HEK293 (cell line): ENCODE results near the gene RPL29.

Experiments used
- CTCF ChIA-PET: fragments of 350-600 bp; formaldehyde crosslinking; extraction: SDS; loops from one replicate; lab custom pipeline; 2021; ENCODE audit warnings: antibody characterized with exemption; lab: Yijun Ruan, JAX
- POLR2A ChIA-PET: fragments of 300-600 bp; formaldehyde crosslinking; extraction: SDS; loops from one replicate; lab custom pipeline; 2020; ENCODE audit warnings: antibody characterized with exemption, inconsistent platforms; lab: Yijun Ruan, JAX
- H3K27ac ChIP-seq: fragments of 200-500 bp; sonication (Bioruptor generic); 2 replicates; pipeline ENCODE4 v1.5.1; 2014; ENCODE audit warnings: low read depth, low read length, control low read depth, inconsistent platforms; ENCODE audit errors: extremely low read depth
- H3K36me3 ChIP-seq, 2 experiments: fragments of 200-500 bp in 1 of 2; sonication (Bioruptor generic) in 1 of 2; 1 replicate in 1 of 2; 2 replicates in 1 of 2; pipeline ENCODE4 v1.5.1; 2014 to 2017; ENCODE audit warnings: inconsistent platforms in 2 of 2, low read length in 2 of 2; ENCODE audit not compliant: control insufficient read depth in 2 of 2, insufficient read depth in 1 of 2
- H3K4me1 ChIP-seq: fragments of 200-500 bp; sonication (Bioruptor generic); 2 replicates; pipeline ENCODE4 v1.5.1; 2014; ENCODE audit warnings: mild to moderate bottlenecking, low read length, inconsistent platforms; ENCODE audit not compliant: control insufficient read depth, insufficient read depth
- H3K4me3 ChIP-seq: 2 replicates; pipeline ENCODE4 v1.5.1; 2011; ENCODE audit warnings: low read depth, mild to moderate bottlenecking, control low read depth, low read length, moderate library complexity
- H3K9me3 ChIP-seq: fragments of 200-500 bp; sonication (Bioruptor generic); 2 replicates; pipeline ENCODE4 v1.5.1; 2014; ENCODE audit warnings: low read depth, low read length, inconsistent platforms; ENCODE audit not compliant: control insufficient read depth, insufficient read depth
- GFI1B ChIP-seq: fragments of 450-650 bp; formaldehyde crosslinking; IDR thresholded peaks from 2 replicates; pipeline ENCODE4 v1.5.1; 2016; ENCODE audit warnings: missing biosample characterization, missing genetic modification characterization
- GLIS1 ChIP-seq: fragments of 450-650 bp; formaldehyde crosslinking; IDR thresholded peaks from 2 replicates; pipeline ENCODE4 v1.5.1; 2016; ENCODE audit warnings: missing biosample characterization, missing genetic modification characterization
- KLF7 ChIP-seq: fragments of 450-650 bp; formaldehyde crosslinking; IDR thresholded peaks from 2 replicates; pipeline ENCODE4 v1.5.1; 2016; ENCODE audit warnings: missing biosample characterization, missing genetic modification characterization, borderline replicate concordance
- PRDM10 ChIP-seq: fragments of 450-650 bp; formaldehyde crosslinking; IDR thresholded peaks from 2 replicates; pipeline ENCODE4 v1.5.1; 2016; ENCODE audit warnings: missing biosample characterization, missing genetic modification characterization
- TRIM28 ChIP-seq: IDR thresholded peaks from 2 replicates; pipeline ENCODE4 v1.6.1; 2011; ENCODE audit warnings: low read length, control low read depth, borderline replicate concordance
- ZBTB48 ChIP-seq: fragments of 450-650 bp; formaldehyde crosslinking; IDR thresholded peaks from 2 replicates; pipeline ENCODE4 v1.5.1; 2016; ENCODE audit warnings: missing biosample characterization, missing genetic modification characterization
- ZBTB8A ChIP-seq: fragments of 450-650 bp; formaldehyde crosslinking; IDR thresholded peaks from 2 replicates; pipeline ENCODE4 v1.5.1; 2016; ENCODE audit warnings: missing biosample characterization, missing genetic modification characterization
- ZIC2 ChIP-seq: fragments of 450-650 bp; formaldehyde crosslinking; IDR thresholded peaks from 2 replicates; pipeline ENCODE4 v1.5.1; 2016; ENCODE audit warnings: missing biosample characterization, missing genetic modification characterization
- ZNF132 ChIP-seq: fragments of 450-650 bp; formaldehyde crosslinking; IDR thresholded peaks from 2 replicates; pipeline ENCODE4 v1.5.1; 2017; ENCODE audit warnings: missing biosample characterization, missing genetic modification characterization, borderline replicate concordance
- ZNF16 ChIP-seq: fragments of 450-650 bp; formaldehyde crosslinking; IDR thresholded peaks from 2 replicates; pipeline ENCODE4 v1.5.1; 2016; ENCODE audit warnings: low read depth, missing biosample characterization, missing genetic modification characterization
- ZNF169 ChIP-seq: fragments of 450-650 bp; formaldehyde crosslinking; IDR thresholded peaks from 2 replicates; pipeline ENCODE4 v1.5.1; 2016; ENCODE audit warnings: missing biosample characterization, missing genetic modification characterization
- ZNF175 ChIP-seq: fragments of 450-650 bp; formaldehyde crosslinking; IDR thresholded peaks from 2 replicates; pipeline ENCODE4 v1.5.1; 2016; ENCODE audit warnings: missing biosample characterization, missing genetic modification characterization
- ZNF211 ChIP-seq: fragments of 450-650 bp; formaldehyde crosslinking; IDR thresholded peaks from 2 replicates; pipeline ENCODE4 v1.5.1; 2016; ENCODE audit warnings: low read depth, missing biosample characterization, missing genetic modification characterization
- ZNF221 ChIP-seq: fragments of 450-650 bp; formaldehyde crosslinking; IDR thresholded peaks from 2 replicates; pipeline ENCODE4 v1.5.1; 2017; ENCODE audit warnings: missing biosample characterization, missing genetic modification characterization, borderline replicate concordance
- ZNF248 ChIP-seq: fragments of 450-650 bp; formaldehyde crosslinking; IDR thresholded peaks from 2 replicates; pipeline ENCODE4 v1.5.1; 2017; ENCODE audit warnings: missing biosample characterization, missing genetic modification characterization
- ZNF398 ChIP-seq: fragments of 450-650 bp; formaldehyde crosslinking; IDR thresholded peaks from 2 replicates; pipeline ENCODE4 v1.5.1; 2017; ENCODE audit warnings: missing biosample characterization, missing genetic modification characterization
- ZNF501 ChIP-seq: fragments of 450-650 bp; formaldehyde crosslinking; IDR thresholded peaks from 2 replicates; pipeline ENCODE4 v1.5.1; 2016; ENCODE audit warnings: missing biosample characterization, missing genetic modification characterization
- ZNF514 ChIP-seq: fragments of 450-650 bp; formaldehyde crosslinking; IDR thresholded peaks from 2 replicates; pipeline ENCODE4 v1.5.1; 2016; ENCODE audit warnings: missing biosample characterization, missing genetic modification characterization
- ZNF529 ChIP-seq: fragments of 450-650 bp; formaldehyde crosslinking; IDR thresholded peaks from 2 replicates; pipeline ENCODE4 v1.5.1; 2017; ENCODE audit warnings: missing genetic modification characterization, missing biosample characterization; ENCODE audit not compliant: insufficient replicate concordance
- ZNF549 ChIP-seq: fragments of 450-650 bp; IDR thresholded peaks from 2 replicates; pipeline ENCODE4 v1.5.1; 2018; ENCODE audit warnings: missing biosample characterization, missing genetic modification characterization, mild to moderate bottlenecking, inconsistent platforms, moderate library complexity
- ZNF580 ChIP-seq: fragments of 450-650 bp; formaldehyde crosslinking; IDR thresholded peaks from 2 replicates; pipeline ENCODE4 v1.5.1; 2016; ENCODE audit warnings: missing biosample characterization, missing genetic modification characterization
- ZNF596 ChIP-seq: fragments of 450-650 bp; IDR thresholded peaks from 2 replicates; pipeline ENCODE4 v1.5.0; 2018; ENCODE audit warnings: missing biosample characterization, mild to moderate bottlenecking, missing genetic modification characterization, moderate library complexity
- ZNF639 ChIP-seq: fragments of 450-650 bp; formaldehyde crosslinking; IDR thresholded peaks from 2 replicates; pipeline ENCODE4 v1.5.1; 2016; ENCODE audit warnings: missing biosample characterization, missing genetic modification characterization
- ZNF843 ChIP-seq: fragments of 450-650 bp; formaldehyde crosslinking; IDR thresholded peaks from 2 replicates; pipeline ENCODE4 v1.5.1; 2016; ENCODE audit warnings: missing biosample characterization, missing genetic modification characterization
- TF ChIP-seq, protein P1 (sequence below): fragments of 450-650 bp; formaldehyde crosslinking; IDR thresholded peaks from 2 replicates; pipeline ENCODE4 v1.5.1; 2016; ENCODE audit warnings: missing biosample characterization, missing genetic modification characterization
- TF ChIP-seq, protein P2 (sequence below): fragments of 450-650 bp; formaldehyde crosslinking; IDR thresholded peaks from 2 replicates; pipeline ENCODE4 v1.5.1; 2016; ENCODE audit warnings: missing biosample characterization, missing genetic modification characterization

RPL29 gene

DNA sequence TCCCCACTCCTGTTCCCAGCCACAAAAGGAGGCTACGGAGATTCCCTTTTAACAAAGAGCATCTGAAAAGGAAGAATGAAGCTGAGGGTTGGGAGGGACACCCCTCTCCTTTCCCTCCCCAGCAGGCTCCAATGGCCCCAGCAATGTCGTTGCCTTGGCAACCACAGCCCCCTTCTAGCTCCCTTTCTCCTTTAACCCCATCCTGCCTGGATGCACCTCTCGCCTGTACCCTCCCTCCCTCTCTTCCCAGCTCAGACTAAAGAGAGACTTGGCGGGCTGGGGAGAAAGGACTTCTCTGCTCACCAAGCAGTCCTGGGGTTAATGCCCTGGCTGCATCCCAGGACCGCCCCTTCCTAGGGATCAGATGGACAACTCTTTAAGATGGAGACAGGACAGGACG is 7.1 kb upstream of the RPL29 start:
- CTCF ChIA-PET: interaction anchor here (0.6 to 5.8 kb wide), 18 partner anchors 11 to 386 kb away, joined by 3 to 62 read pairs (median 6); partner anchors contain the start of genes DUSP7, PARP3 and RRP9
- Histone ChIP-seq H3K9me3 (no peaks in the 10 kb centered on the region), H3K4me1 (no peaks in the 10 kb centered on the region)
- TF ChIP-seq, protein P1, sequence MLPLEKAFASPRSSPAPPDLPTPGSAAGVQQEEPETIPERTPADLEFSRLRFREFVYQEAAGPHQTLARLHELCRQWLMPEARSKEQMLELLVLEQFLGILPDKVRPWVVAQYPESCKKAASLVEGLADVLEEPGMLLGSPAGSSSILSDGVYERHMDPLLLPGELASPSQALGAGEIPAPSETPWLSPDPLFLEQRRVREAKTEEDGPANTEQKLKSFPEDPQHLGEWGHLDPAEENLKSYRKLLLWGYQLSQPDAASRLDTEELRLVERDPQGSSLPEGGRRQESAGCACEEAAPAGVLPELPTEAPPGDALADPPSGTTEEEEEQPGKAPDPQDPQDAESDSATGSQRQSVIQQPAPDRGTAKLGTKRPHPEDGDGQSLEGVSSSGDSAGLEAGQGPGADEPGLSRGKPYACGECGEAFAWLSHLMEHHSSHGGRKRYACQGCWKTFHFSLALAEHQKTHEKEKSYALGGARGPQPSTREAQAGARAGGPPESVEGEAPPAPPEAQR (tag by site-specific recombination): no peak
- TF ChIP-seq ZNF580 (tag by site-specific recombination) (no peak), ZNF514 (tag by site-specific recombination) (no peak), ZNF248 (no peak), ZNF549 (tag by site-specific recombination) (no peak), ZNF596 (no peak), KLF7 (tag by site-specific recombination) (no peak), TRIM28 (no peak), ZNF398 (tag by site-specific recombination) (no peak), ZNF221 (no peak), ZNF132 (tag by site-specific recombination) (no peak), GFI1B (tag by site-specific recombination) (no peak), ZNF175 (tag by site-specific recombination) (no peak), ZNF529 (tag by site-specific recombination) (no peak), ZNF639 (tag by site-specific recombination) (no peak), ZNF16 (no peak), ZBTB48 (tag by site-specific recombination) (no peak), ZNF501 (tag by site-specific recombination) (no peak)
- TF ChIP-seq, all 188 proteins: peak for 0
- H3K27ac ChIP-seq: no peak overlapping the region
- POLR2A ChIA-PET: interaction anchor here (1.1 kb wide), 1 partner anchor 54 kb away, joined by 3 read pairs; no protein-coding TSS in a partner anchor
- H3K4me3 ChIP-seq: no peak overlapping the region
- no peaks in the 10 kb centered on the region for H3K36me3 ChIP-seq

- Histone ChIP-seq H3K4me3 (no peak overlapping the region), H3K36me3 (no peaks in the 10 kb centered on the region), H3K9me3 (no peaks in the 10 kb centered on the region), H3K27ac (no peak overlapping the region), H3K4me1 (no peaks in the 10 kb centered on the region)
- CTCF ChIA-PET: interaction anchor here (0.6 to 5.8 kb wide), 35 partner anchors 9 to 589 kb away, joined by 3 to 62 read pairs (median 4); partner anchors contain the start of genes DUSP7 and POC1A
- POLR2A ChIA-PET: no interaction called here
- TF ChIP-seq ZBTB8A (tag by site-specific recombination) (peak; percentile 87), GFI1B (tag by site-specific recombination) (no peak), ZNF211 (tag by site-specific recombination) (no peak), ZNF843 (tag by site-specific recombination) (no peak), GLIS1 (tag by site-specific recombination) (peak; percentile 57), ZIC2 (tag by site-specific recombination) (peak; percentile 70), ZNF529 (tag by site-specific recombination) (no peak), ZNF169 (tag by site-specific recombination) (no peak), PRDM10 (peak; percentile 65)
- TF ChIP-seq, protein P2, sequence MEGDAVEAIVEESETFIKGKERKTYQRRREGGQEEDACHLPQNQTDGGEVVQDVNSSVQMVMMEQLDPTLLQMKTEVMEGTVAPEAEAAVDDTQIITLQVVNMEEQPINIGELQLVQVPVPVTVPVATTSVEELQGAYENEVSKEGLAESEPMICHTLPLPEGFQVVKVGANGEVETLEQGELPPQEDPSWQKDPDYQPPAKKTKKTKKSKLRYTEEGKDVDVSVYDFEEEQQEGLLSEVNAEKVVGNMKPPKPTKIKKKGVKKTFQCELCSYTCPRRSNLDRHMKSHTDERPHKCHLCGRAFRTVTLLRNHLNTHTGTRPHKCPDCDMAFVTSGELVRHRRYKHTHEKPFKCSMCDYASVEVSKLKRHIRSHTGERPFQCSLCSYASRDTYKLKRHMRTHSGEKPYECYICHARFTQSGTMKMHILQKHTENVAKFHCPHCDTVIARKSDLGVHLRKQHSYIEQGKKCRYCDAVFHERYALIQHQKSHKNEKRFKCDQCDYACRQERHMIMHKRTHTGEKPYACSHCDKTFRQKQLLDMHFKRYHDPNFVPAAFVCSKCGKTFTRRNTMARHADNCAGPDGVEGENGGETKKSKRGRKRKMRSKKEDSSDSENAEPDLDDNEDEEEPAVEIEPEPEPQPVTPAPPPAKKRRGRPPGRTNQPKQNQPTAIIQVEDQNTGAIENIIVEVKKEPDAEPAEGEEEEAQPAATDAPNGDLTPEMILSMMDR: peak; percentile 98
Observed at GRCh38 chr3:52001443-52001974, 5.8 kb upstream of the RPL29 start.
